HG03025 (cell line): ENCODE data around the gene EML6.

Experiments used
- ATAC-seq: cut with Tn5 transposase; IDR thresholded peaks from one replicate; pipeline ENCODE4 v1.9.1; 2021; ENCODE audit warnings: mild to moderate bottlenecking, moderate library complexity; ENCODE audit not compliant: unreplicated experiment, low FRiP score

EML6 gene

GRCh38 chr2:54936766-54937165 lies 213.3 kb downstream of the EML6 start:
- no peak for ATAC-seq

- ATAC-seq, result no peak
Measured at GRCh38 chr2:54939446-54940118, 216.1 kb downstream of the EML6 start.

GRCh38 chr2:54940723-54941122 lies 217.3 kb downstream of the EML6 start:
- no peak for ATAC-seq

GRCh38 chr2:54941248-54941984 lies 218.0 kb downstream of the EML6 start:
- no peak for ATAC-seq

- no peak for ATAC-seq
Measured at GRCh38 chr2:54942373-54942772, 218.9 kb downstream of the EML6 start.

- ATAC-seq, result no peak
Measured at GRCh38 chr2:54944724-54945326, 221.4 kb downstream of the EML6 start.

GRCh38 chr2:54945391-54946219 lies 222.1 kb downstream of the EML6 start:
- peak; percentile 64 for ATAC-seq

- no peak for ATAC-seq
Measured at GRCh38 chr2:54946220-54946805, 222.9 kb downstream of the EML6 start.

GRCh38 chr2:54947136-54947535 lies 223.7 kb downstream of the EML6 start:
- ATAC-seq, result no peak

GRCh38 chr2:54947646-54948045 lies 224.2 kb downstream of the EML6 start:
- no peak for ATAC-seq

- ATAC-seq, result no peak
Measured at GRCh38 chr2:54948120-54948519, 224.7 kb downstream of the EML6 start.

GRCh38 chr2:54949431-54949830 lies 226.0 kb downstream of the EML6 start:
- no peak for ATAC-seq

- ATAC-seq, result no peak
Measured at GRCh38 chr2:54950811-54951210, 227.3 kb downstream of the EML6 start.

- no peak for ATAC-seq
Measured at GRCh38 chr2:54952425-54952824, 229.0 kb downstream of the EML6 start.

- no peak for ATAC-seq
Measured at GRCh38 chr2:54952978-54953456, 229.6 kb downstream of the EML6 start.

- no peak for ATAC-seq
Measured at GRCh38 chr2:54954158-54954557, 230.7 kb downstream of the EML6 start.

- ATAC-seq, result no peak
Measured at GRCh38 chr2:54954705-54955357, 231.4 kb downstream of the EML6 start.

- no peak for ATAC-seq
Measured at GRCh38 chr2:54955358-54956110, 232.1 kb downstream of the EML6 start.

- no peak for ATAC-seq
Measured at GRCh38 chr2:54956111-54956627, 232.7 kb downstream of the EML6 start.
